PFSK-1 (cell line): Measurements from ENCODE around the gene RYR2.

Experiments used
- FOXP2 ChIP-seq: optimal IDR thresholded peaks from 2 replicates; pipeline ENCODE3; 2011; ENCODE audit warnings: borderline replicate concordance, control low read depth, inconsistent platforms; ENCODE audit not compliant: insufficient read depth; ENCODE audit errors: extremely low read length, extremely low read depth
- POLR2AphosphoS5 ChIP-seq: IDR thresholded peaks from 2 replicates; pipeline ENCODE4 v1.6.1; 2012; ENCODE audit warnings: low read depth, mild to moderate bottlenecking, control low read depth, low read length, moderate library complexity
- SIN3A ChIP-seq: IDR thresholded peaks from 2 replicates; pipeline ENCODE4 v1.6.1; 2012; ENCODE audit warnings: mild to moderate bottlenecking, low read length, moderate library complexity, borderline replicate concordance; ENCODE audit not compliant: insufficient read depth
- TAF1 ChIP-seq: IDR thresholded peaks from 2 replicates; pipeline ENCODE4 v1.6.1; 2012; ENCODE audit warnings: low read length, control low read depth, borderline replicate concordance; ENCODE audit not compliant: insufficient read depth
- TF ChIP-seq, protein P1 (sequence below), 2 experiments: IDR thresholded peaks; 2 replicates each; pipeline versions ENCODE4 v1.6.1 to v1.8.0; 2011 to 2012; ENCODE audit warnings: low read depth in 2 of 2, low read length in 2 of 2, control low read depth in 1 of 2, inconsistent platforms in 1 of 2, mild to moderate bottlenecking in 1 of 2, moderate library complexity in 1 of 2; ENCODE audit not compliant: insufficient read depth in 1 of 2

The RYR2 gene

DNA sequence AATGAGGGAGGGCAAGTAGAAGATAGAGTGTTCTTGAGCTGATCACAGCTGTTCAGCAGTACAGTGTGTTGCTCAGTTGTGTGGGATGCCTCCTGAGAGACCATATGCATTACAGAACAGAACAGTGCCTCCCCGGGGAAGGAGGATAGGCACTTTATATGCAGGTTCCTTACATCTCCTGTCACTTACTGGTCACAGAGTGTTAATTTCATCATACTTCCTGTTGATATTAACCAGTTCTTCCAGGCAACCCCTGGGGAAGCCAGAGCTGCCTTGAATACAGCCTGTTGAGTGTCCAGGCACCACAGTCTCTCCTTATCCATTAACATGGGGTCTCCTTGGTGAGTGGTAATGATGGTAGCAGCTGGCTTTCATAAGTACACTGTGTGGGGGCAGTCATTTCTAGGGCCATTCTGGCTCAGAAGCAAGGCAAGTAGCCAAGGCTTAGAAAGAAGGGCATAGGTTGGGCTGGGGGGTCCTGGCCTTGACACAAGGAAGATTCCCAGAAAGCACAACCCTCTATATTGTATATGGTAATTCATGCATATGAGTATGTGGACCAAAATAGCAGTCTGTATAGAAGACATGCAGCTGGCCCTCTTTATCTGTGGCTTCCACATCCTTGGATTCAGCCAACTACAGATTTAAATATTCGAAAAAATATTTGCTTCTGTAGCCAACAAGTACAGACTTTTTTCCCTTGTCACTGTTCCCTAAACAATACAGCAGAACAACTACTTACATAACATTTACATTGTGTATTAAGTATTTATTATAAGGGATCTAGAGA is 706.4 kb downstream of the RYR2 start:
- no peak for TF ChIP-seq FOXP2
- TF ChIP-seq SIN3A = no peak
- TF ChIP-seq, protein P1, sequence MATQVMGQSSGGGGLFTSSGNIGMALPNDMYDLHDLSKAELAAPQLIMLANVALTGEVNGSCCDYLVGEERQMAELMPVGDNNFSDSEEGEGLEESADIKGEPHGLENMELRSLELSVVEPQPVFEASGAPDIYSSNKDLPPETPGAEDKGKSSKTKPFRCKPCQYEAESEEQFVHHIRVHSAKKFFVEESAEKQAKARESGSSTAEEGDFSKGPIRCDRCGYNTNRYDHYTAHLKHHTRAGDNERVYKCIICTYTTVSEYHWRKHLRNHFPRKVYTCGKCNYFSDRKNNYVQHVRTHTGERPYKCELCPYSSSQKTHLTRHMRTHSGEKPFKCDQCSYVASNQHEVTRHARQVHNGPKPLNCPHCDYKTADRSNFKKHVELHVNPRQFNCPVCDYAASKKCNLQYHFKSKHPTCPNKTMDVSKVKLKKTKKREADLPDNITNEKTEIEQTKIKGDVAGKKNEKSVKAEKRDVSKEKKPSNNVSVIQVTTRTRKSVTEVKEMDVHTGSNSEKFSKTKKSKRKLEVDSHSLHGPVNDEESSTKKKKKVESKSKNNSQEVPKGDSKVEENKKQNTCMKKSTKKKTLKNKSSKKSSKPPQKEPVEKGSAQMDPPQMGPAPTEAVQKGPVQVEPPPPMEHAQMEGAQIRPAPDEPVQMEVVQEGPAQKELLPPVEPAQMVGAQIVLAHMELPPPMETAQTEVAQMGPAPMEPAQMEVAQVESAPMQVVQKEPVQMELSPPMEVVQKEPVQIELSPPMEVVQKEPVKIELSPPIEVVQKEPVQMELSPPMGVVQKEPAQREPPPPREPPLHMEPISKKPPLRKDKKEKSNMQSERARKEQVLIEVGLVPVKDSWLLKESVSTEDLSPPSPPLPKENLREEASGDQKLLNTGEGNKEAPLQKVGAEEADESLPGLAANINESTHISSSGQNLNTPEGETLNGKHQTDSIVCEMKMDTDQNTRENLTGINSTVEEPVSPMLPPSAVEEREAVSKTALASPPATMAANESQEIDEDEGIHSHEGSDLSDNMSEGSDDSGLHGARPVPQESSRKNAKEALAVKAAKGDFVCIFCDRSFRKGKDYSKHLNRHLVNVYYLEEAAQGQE (IDR thresholded peaks at IDR 0.05; ENCODE audit: insufficient read depth in 1 of 2, low read depth in 2 of 2, low read length in 2 of 2) = no peak

DNA sequence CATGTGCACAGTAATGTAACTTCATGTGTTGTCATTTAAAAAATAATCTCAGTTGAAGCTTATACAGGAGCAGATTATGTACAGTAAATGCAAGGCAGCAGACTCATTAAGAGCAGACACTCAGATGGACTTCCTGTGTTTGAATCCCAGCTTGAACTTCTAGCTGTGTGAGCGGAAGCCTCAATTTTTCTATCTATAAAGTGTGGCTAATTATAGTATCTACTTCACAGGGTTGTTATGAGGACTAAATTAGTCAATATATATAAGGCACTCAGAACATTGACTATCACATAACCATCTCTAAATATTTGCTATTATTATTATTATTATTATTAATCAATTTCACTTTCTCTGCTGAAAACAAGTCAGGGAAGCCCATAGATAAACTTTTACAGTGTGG is 707.1 kb downstream of the RYR2 start:
- TF ChIP-seq POLR2AphosphoS5 = no peak

DNA sequence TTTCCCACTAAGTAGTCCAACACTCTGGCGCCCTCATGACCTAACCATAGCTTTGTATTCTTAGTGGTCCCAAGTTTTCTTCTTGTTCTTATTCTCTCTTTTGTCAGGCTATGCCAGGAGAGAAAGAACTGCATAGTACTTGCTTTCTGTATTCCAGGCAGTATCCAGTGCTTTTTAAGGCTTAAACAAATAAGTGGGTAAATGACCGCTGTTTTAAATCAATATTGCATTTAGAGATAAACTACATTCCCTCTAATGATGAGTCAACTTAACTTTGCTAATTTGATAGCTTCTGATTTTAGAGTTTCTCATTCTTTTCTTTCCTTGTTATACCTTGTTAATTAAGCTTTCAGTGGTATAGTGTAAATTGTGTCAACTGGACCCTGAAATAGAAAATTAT is 709.1 kb downstream of the RYR2 start:
- TF ChIP-seq FOXP2 = no peak
- TF ChIP-seq POLR2AphosphoS5 = no peak

DNA sequence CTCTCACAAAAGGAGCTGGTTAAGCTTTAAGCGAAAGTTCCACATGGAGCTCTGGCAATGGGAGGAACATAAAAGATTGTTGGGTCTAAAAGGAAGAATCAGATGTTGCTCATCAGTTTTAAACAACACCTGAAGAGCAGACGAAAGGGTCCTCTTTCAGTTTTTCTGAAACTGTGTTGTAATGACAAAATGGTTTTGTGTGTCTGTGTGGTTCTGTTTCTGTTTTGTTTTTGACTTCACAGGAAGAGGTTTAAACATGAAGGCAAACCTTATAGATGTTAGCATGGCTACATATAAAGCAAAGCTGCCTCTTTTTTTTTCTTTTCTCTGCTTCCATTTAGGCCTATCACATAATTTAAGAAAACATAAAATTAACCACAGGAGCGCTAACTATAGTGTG is 712.6 kb downstream of the RYR2 start:
- no peak for TF ChIP-seq TAF1
- no peak for TF ChIP-seq FOXP2

DNA sequence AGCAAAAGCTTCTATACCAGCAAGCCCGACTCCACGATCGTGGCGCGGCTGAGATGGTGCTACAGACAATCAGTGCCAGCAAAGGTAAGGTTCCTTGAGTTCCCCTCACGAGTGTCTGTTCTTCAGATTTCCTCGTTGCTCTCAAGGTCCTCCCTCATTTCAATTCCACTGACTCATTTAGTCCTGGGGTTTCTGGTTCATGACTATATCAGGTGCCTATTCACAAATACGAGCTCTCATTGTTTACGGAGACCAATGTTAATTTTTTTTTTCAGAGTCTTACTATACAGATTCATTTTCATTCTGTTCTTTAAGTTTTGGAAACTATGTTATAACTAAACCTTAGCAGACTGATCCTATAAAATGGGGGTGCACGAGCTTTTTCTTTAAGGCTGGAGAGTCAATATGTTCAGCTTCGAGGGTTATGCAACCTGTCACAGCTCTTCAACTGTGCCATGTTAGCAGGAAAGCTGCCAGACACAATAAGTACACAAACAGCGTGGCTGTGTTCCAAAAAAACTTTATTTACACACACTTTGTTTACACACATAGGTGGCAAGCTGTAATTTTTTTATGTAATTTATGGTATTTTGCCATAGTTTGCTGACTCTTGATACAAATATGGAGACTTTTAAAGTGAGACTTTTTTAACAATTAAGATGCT is 714.5 kb downstream of the RYR2 start:
- TF ChIP-seq TAF1 (no peak), FOXP2 (no peak), SIN3A (no peak)
- TF ChIP-seq, protein P1 (IDR thresholded peaks at IDR 0.05; ENCODE audit: insufficient read depth in 1 of 2, low read depth in 2 of 2, low read length in 2 of 2) = no peak

DNA sequence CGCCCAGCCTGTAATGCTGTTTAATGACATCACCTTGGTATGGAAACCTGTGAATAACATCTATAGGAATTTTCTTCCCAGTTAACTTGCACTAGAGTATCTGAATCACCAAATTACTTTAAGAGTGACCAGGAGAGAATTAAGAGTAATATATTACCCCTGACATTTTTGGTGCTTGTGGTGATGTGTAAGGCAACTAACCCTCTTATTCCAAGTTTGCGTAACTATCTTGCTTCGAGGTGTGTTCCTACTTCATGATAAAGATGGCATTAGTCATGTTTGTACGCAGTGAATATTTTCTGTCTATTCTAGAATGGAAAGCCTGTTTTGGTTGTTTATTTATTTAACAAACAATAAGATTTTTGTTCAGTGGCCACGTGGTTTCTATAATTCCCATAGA is 717.4 kb downstream of the RYR2 start:
- TF ChIP-seq POLR2AphosphoS5 (no peak), SIN3A (no peak), TAF1 (no peak), FOXP2 (no peak)
- TF ChIP-seq, protein P1 (IDR thresholded peaks at IDR 0.05; ENCODE audit: insufficient read depth in 1 of 2, low read depth in 2 of 2, low read length in 2 of 2) = no peak

DNA sequence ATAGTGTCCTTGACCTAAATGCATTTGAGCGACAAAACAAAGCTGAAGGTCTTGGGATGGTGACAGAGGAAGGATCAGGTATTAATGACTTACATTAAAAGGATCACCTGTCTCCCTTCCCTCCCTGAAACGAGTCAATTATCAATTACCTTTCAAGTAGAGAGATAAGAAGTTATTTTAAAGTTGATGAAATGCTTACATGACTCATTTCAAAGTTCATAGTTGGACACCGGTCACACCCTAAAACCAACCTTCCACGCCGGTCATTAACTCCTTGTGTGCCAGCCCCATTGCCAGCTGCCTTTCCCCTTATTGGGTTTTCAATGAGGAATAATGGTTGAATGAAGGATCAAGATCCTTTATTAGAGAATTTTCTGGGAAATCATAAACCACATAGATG is 719.0 kb downstream of the RYR2 start:
- TF ChIP-seq FOXP2 = no peak
- TF ChIP-seq SIN3A = no peak
- no peak for TF ChIP-seq POLR2AphosphoS5
- TF ChIP-seq TAF1 = no peak
- TF ChIP-seq, protein P1 (IDR thresholded peaks at IDR 0.05; ENCODE audit: insufficient read depth in 1 of 2, low read depth in 2 of 2, low read length in 2 of 2) = no peak
